ENCODE results near the gene MSX1. TPM values are rescaled to one million over a fixed set of nuclear protein-coding genes. Genes with fewer than 3 reads are reported as not detected.
A peak's percentile ranks its signal among the peaks of the same experiment; 100 is the strongest.

The MSX1 gene
- total and polyA plus RNA-seq, 2 donors (not counting 3 experiments of a cell fraction or from before 2014, with no cell fraction given), result 5.0 to 6.2 TPM

- no peak overlapping the region for H2AFZ ChIP-seq (ENCODE audit: low read depth, low read length)
- no peak for FAIRE-seq
- intact Hi-C loops (cut with micrococcal nuclease) (loop anchor here (10.0 kb wide), 1 partner anchor 201 kb away; no protein-coding TSS in a partner anchor), dilution Hi-C loops (cut with MboI; ENCODE audit: extremely low pct_ligation_motif_present, low sequenced_read_pairs) (no loop called here)
- H4K20me1 ChIP-seq (replicated peaks; ENCODE audit: control insufficient read depth, extremely low read depth, insufficient read depth, low read length), result no peaks in the 10 kb centered on the region
- CTCF ChIA-PET, result interaction anchor here (0.6 kb wide), 1 partner anchor 269 kb away, joined by 4 read pairs; no protein-coding TSS in a partner anchor
- no TSS peak for BruUV-seq (replicated peaks)
- H3K9me3 ChIP-seq (replicated peaks; ENCODE audit: control insufficient read depth, insufficient read depth, low read length), result no peaks in the 10 kb centered on the region
- POLR2A ChIA-PET, result no interaction called here
- no peak overlapping the region for H3K27ac ChIP-seq (ENCODE audit: insufficient read depth, low read depth, low read length)
- no peak overlapping the region for H3K4me2 ChIP-seq (ENCODE audit: insufficient read depth, low read length)
- no peak overlapping the region for H3K9ac ChIP-seq (replicated peaks; ENCODE audit: extremely low read depth, insufficient read depth, low read length)
- no peak for TF ChIP-seq POLR2A (IDR thresholded peaks at IDR 0.05; ENCODE audit: low read depth, low read length)
- TF ChIP-seq EZH2 (IDR thresholded peaks at IDR 0.05; ENCODE audit: borderline replicate concordance, low read depth, low read length, severe bottlenecking), result peak; percentile 71
- no peak overlapping the region for H3K4me3 ChIP-seq (replicated peaks in 1 of 3; ENCODE audit: insufficient read depth in 1 of 3, low read depth in 1 of 3, low read length in 3 of 3)
- H3K79me2 ChIP-seq (ENCODE audit: control insufficient read depth, insufficient read depth, low read length), result no peaks in the 10 kb centered on the region
- H3K27me3 ChIP-seq (ENCODE audit: control insufficient read depth in 2 of 2, insufficient read depth in 2 of 2, low read length in 2 of 2), result peaks cover 71 to 84% of the 10 kb centered on the region in 2 experiments
- DNase-seq (ENCODE audit: low read depth, low spot score), result no peak
- no peaks in the 10 kb centered on the region for H3K9me1 ChIP-seq (replicated peaks; ENCODE audit: control insufficient read depth, extremely low read depth, insufficient read depth, low read length)
- peaks cover 3% of the 10 kb centered on the region for H3K4me1 ChIP-seq (ENCODE audit: control insufficient read depth, extremely low read depth, insufficient read depth, low read length)
- no peaks in the 10 kb centered on the region for H3K36me3 ChIP-seq (ENCODE audit: control insufficient read depth in 2 of 2, extremely low read depth in 1 of 2, insufficient read depth in 2 of 2, low read length in 2 of 2)
Measured at GRCh38 chr4:4866124-4866865, 6.8 kb downstream of the MSX1 start.

GRCh38 chr4:4866866-4867374, 7.5 kb downstream of the MSX1 start:
- CTCF ChIA-PET, result interaction anchor here (0.6 kb wide), 1 partner anchor 269 kb away, joined by 4 read pairs; no protein-coding TSS in a partner anchor
- POLR2A ChIA-PET, result no interaction called here
- no peak overlapping the region for H3K4me3 ChIP-seq (replicated peaks in 1 of 3; ENCODE audit: insufficient read depth in 1 of 3, low read depth in 1 of 3, low read length in 3 of 3)

More at GRCh38 chr4:4866866-4867374, 7.5 kb downstream of the MSX1 start:
- H3K36me3 ChIP-seq (ENCODE audit: control insufficient read depth in 2 of 2, extremely low read depth in 1 of 2, insufficient read depth in 2 of 2, low read length in 2 of 2), result no peaks in the 10 kb centered on the region
- H3K9me3 ChIP-seq (replicated peaks; ENCODE audit: control insufficient read depth, insufficient read depth, low read length), result no peaks in the 10 kb centered on the region
- TF ChIP-seq CTCF (IDR thresholded peaks at IDR 0.05; ENCODE audit: extremely low read depth in 1 of 2, insufficient read depth in 1 of 2, low read depth in 1 of 2, low read length in 2 of 2) (no peak), FOS (IDR thresholded peaks at IDR 0.05; ENCODE audit: borderline replicate concordance, insufficient read depth, low read length) (no peak), MAX (IDR thresholded peaks at IDR 0.05; ENCODE audit: insufficient read depth, insufficient read length) (no peak), JUN (IDR thresholded peaks at IDR 0.05; ENCODE audit: borderline replicate concordance, insufficient read depth, insufficient read length, low read depth) (no peak)
- no peak overlapping the region for H2AFZ ChIP-seq (ENCODE audit: low read depth, low read length)
- intact Hi-C loops (cut with micrococcal nuclease) (loop anchor here (10.0 kb wide), 1 partner anchor 202 kb away; no protein-coding TSS in a partner anchor), dilution Hi-C loops (cut with MboI; ENCODE audit: extremely low pct_ligation_motif_present, low sequenced_read_pairs) (no loop called here)
- no peaks in the 10 kb centered on the region for H4K20me1 ChIP-seq (replicated peaks; ENCODE audit: control insufficient read depth, extremely low read depth, insufficient read depth, low read length)
- H3K9ac ChIP-seq (replicated peaks; ENCODE audit: extremely low read depth, insufficient read depth, low read length), result no peak overlapping the region
- BruUV-seq (replicated peaks), result no TSS peak
- H3K9me1 ChIP-seq (replicated peaks; ENCODE audit: control insufficient read depth, extremely low read depth, insufficient read depth, low read length), result no peaks in the 10 kb centered on the region
- peaks cover 77 to 90% of the 10 kb centered on the region in 2 experiments for H3K27me3 ChIP-seq (ENCODE audit: control insufficient read depth in 2 of 2, insufficient read depth in 2 of 2, low read length in 2 of 2)
- no peak for FAIRE-seq
- no peak overlapping the region for H3K4me2 ChIP-seq (ENCODE audit: insufficient read depth, low read length)
- H3K27ac ChIP-seq (ENCODE audit: insufficient read depth, low read depth, low read length), result no peak overlapping the region
- no peaks in the 10 kb centered on the region for H3K4me1 ChIP-seq (ENCODE audit: control insufficient read depth, extremely low read depth, insufficient read depth, low read length)
- no peaks in the 10 kb centered on the region for H3K79me2 ChIP-seq (ENCODE audit: control insufficient read depth, insufficient read depth, low read length)
- no peak for DNase-seq (ENCODE audit: low read depth, low spot score)
